Measurements from ENCODE around the gene KIF26A. TPM values are rescaled to one million over a fixed set of nuclear protein-coding genes. Genes with fewer than 3 reads are reported as not detected.

Gene KIF26A
- total and polyA plus RNA-seq, 2 of the 13 experiments (the other 11 are each of a cell fraction or from before 2014, with no cell fraction given) = not detected

GRCh38 chr14:104194016-104194415, 55.6 kb downstream of the KIF26A start:
- TF ChIP-seq HMG20A (CRISPR knock-in tag; IDR thresholded peaks at IDR 0.05; ENCODE audit: borderline replicate concordance) = no peak
- TF ChIP-seq ZNF615 (CRISPR knock-in tag; IDR thresholded peaks at IDR 0.05; ENCODE audit: borderline replicate concordance) = no peak
- no peak for TF ChIP-seq IRF9 (CRISPR knock-in tag; IDR thresholded peaks at IDR 0.05; ENCODE audit: borderline replicate concordance)
- TF ChIP-seq MED8 (CRISPR knock-in tag; IDR thresholded peaks at IDR 0.05; ENCODE audit: insufficient replicate concordance) = no peak
- TF ChIP-seq ZNF691 (CRISPR knock-in tag; IDR thresholded peaks at IDR 0.05; ENCODE audit: borderline replicate concordance, low read depth) = no peak
- TF ChIP-seq AKNA (CRISPR knock-in tag; IDR thresholded peaks at IDR 0.05; ENCODE audit: borderline replicate concordance) = no peak
- TF ChIP-seq ZC3H13 (CRISPR knock-in tag; IDR thresholded peaks at IDR 0.05) = no peak
- TF ChIP-seq HMGXB3 (CRISPR knock-in tag; IDR thresholded peaks at IDR 0.05; ENCODE audit: borderline replicate concordance) = no peak
- TF ChIP-seq ZNF431 (CRISPR knock-in tag; IDR thresholded peaks at IDR 0.05; ENCODE audit: borderline replicate concordance, low read depth) = no peak
- no peak for TF ChIP-seq ZNF317 (CRISPR knock-in tag; IDR thresholded peaks at IDR 0.05)
- WGBS (ENCODE audit: low lambda C conversion rate) = 3% methylated on average over 8 of the region's 14 CpGs
- Histone ChIP-seq H3K27me3 (ENCODE audit: control insufficient read depth in 1 of 2, insufficient read depth in 2 of 2, low read length in 2 of 2) (peaks cover 2 to 9% of the 10 kb centered on the region in 2 experiments; a peak in 4 of 5 replicates), H3K4me2 (ENCODE audit: low read depth, low read length) (no peak overlapping the region), H3K9ac (ENCODE audit: insufficient read depth, low read depth, low read length) (no peak overlapping the region), H3K4me3 (replicated peaks in 1 of 3; ENCODE audit: insufficient read depth in 1 of 3, low read depth in 2 of 3, low read length in 3 of 3) (no peak overlapping the region), H3K4me1 (ENCODE audit: insufficient read depth, low read length) (no peaks in the 10 kb centered on the region), H3K9me3 (ENCODE audit: low read length) (no peaks in the 10 kb centered on the region), H3K27ac (ENCODE audit: extremely low read length, insufficient read depth, low read length) (no peak overlapping the region), H3K36me3 (replicated peaks in 1 of 2; ENCODE audit: control insufficient read depth in 1 of 2, insufficient read depth in 2 of 2, low read length in 2 of 2) (no peaks in the 10 kb centered on the region), H2AFZ (ENCODE audit: low read length) (no peak overlapping the region), H3K79me2 (ENCODE audit: insufficient read depth, low read length) (no peaks in the 10 kb centered on the region), H4K20me1 (ENCODE audit: insufficient read depth, low read length) (no peaks in the 10 kb centered on the region)
- ChIA-PET CTCF (ENCODE audit: low intra/inter-chr PET ratio, low total read pairs) (no interaction called here), POLR2A (no interaction called here)
- BruUV-seq (replicated peaks) = no TSS peak
- no peak for FAIRE-seq
- intact Hi-C loops (cut with micrococcal nuclease; ENCODE audit: unreplicated experiment) = no loop called here
- DNase-seq (ENCODE audit: low spot score) = no peak
- in situ Hi-C loops (cut with HindIII; ENCODE audit: extremely low pct_ligation_motif_present, low pct_unique_long_range_greater_than_20kb) = no loop called here
- no peak for ATAC-seq

Measured in HepG2 (cell line).